ENCODE measurements around the gene TNIK.

The TNIK gene

GRCh38 chr3:171099911-171100310 is 360.3 kb downstream of the TNIK start:
- Histone ChIP-seq H3K27ac (no peak overlapping the region), H3K4me3 (no peak overlapping the region)
- DNase-seq (ENCODE audit: low spot score) = no peak
- TF ChIP-seq CTCF (IDR thresholded peaks at IDR 0.05) = no peak

GRCh38 chr3:171095063-171095462 is 365.1 kb downstream of the TNIK start:
- DNase-seq (ENCODE audit: low spot score) = no peak
- Histone ChIP-seq H3K4me3 (no peak overlapping the region), H3K27ac (no peak overlapping the region)
- TF ChIP-seq CTCF (IDR thresholded peaks at IDR 0.05) = no peak

- TF ChIP-seq CTCF (IDR thresholded peaks at IDR 0.05) = no peak
- no peak overlapping the region for H3K27ac ChIP-seq
- no peak for DNase-seq (ENCODE audit: low spot score)
- no peak overlapping the region for H3K4me3 ChIP-seq
Measured at GRCh38 chr3:171094411-171094810, 365.8 kb downstream of the TNIK start.

- Histone ChIP-seq H3K4me3 (no peak overlapping the region), H3K27ac (no peak overlapping the region)
- no peak for DNase-seq (ENCODE audit: low spot score)
- TF ChIP-seq CTCF (IDR thresholded peaks at IDR 0.05) = no peak
Measured at GRCh38 chr3:171093462-171093861, 366.7 kb downstream of the TNIK start.

- no peak overlapping the region for H3K4me3 ChIP-seq
- no peak for DNase-seq (ENCODE audit: low spot score)
- H3K27ac ChIP-seq = no peak overlapping the region
- TF ChIP-seq CTCF (IDR thresholded peaks at IDR 0.05) = no peak
Measured at GRCh38 chr3:171092467-171092911, 367.7 kb downstream of the TNIK start.

GRCh38 chr3:171090321-171090720 is 369.9 kb downstream of the TNIK start:
- no peak overlapping the region for H3K27ac ChIP-seq
- no peak for DNase-seq (ENCODE audit: low spot score)

More at GRCh38 chr3:171090321-171090720, 369.9 kb downstream of the TNIK start:
- no peak overlapping the region for H3K4me3 ChIP-seq
- no peak for TF ChIP-seq CTCF (IDR thresholded peaks at IDR 0.05)

All from coronary artery (tissue), 2 donors.